ENCODE measurements around the gene SUCLG1.

DNA sequence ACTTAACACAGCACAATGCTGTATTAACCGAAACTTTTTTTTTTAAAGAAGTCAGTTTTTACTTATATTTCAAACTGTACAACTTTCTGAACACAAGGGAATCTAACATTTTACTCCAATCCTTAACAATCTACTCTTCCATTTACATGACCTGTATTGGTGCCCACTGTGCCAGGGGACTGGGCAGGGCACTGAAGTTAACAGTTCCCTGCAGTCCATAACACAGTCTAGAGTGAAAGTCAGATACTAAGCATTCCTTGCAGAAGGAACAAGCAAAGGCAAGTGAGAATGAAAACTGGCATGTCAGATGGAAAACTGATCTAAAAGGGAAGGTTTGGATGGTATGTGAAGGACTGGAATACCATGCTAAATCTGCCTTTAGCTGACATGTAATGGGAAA is 29.8 kb downstream of the SUCLG1 start:
- TF ChIP-seq EZH2 (IDR thresholded peaks at IDR 0.05; ENCODE audit: insufficient read depth, low read length): no peak
- TF ChIP-seq, protein P1, sequence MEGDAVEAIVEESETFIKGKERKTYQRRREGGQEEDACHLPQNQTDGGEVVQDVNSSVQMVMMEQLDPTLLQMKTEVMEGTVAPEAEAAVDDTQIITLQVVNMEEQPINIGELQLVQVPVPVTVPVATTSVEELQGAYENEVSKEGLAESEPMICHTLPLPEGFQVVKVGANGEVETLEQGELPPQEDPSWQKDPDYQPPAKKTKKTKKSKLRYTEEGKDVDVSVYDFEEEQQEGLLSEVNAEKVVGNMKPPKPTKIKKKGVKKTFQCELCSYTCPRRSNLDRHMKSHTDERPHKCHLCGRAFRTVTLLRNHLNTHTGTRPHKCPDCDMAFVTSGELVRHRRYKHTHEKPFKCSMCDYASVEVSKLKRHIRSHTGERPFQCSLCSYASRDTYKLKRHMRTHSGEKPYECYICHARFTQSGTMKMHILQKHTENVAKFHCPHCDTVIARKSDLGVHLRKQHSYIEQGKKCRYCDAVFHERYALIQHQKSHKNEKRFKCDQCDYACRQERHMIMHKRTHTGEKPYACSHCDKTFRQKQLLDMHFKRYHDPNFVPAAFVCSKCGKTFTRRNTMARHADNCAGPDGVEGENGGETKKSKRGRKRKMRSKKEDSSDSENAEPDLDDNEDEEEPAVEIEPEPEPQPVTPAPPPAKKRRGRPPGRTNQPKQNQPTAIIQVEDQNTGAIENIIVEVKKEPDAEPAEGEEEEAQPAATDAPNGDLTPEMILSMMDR (IDR thresholded peaks at IDR 0.05; ENCODE audit: insufficient read depth, low read depth, low read length): no peak

Data from astrocyte (in vitro differentiated cells and primary cell).